Small intestine (tissue), 7 donors: Measurements from ENCODE around the gene FES. TPM values are rescaled to one million over a fixed set of nuclear protein-coding genes. Genes with fewer than 3 reads are reported as not detected.
A peak's percentile ranks its signal among the peaks of the same experiment; 100 is the strongest.

Experiments used
- DNase-seq, 2 donors: peaks; one replicate each; pipeline versions ENCODE4 v3.0.0 to v3.0.0-alpha.2; 2013
- FAIRE-seq: peaks from 2 replicates; lab custom pipeline; 2012; peaks lifted over from hg19 to GRCh38; lab: Jason Lieb, UNC
- H3K27ac ChIP-seq, 3 donors: one replicate each; pipeline ENCODE4 v1.5.1; 2013; ENCODE audit warnings: low read length in 2 of 3, mild to moderate bottlenecking in 2 of 3, control low read depth in 1 of 3, inconsistent platforms in 1 of 3, low read depth in 1 of 3, moderate library complexity in 1 of 3
- H3K27me3 ChIP-seq, 3 donors: one replicate each; pipeline ENCODE4 v1.6.1; 2013; ENCODE audit warnings: low read length in 3 of 3, inconsistent platforms in 1 of 3; ENCODE audit not compliant: control insufficient read depth in 3 of 3, insufficient read depth in 3 of 3
- H3K36me3 ChIP-seq, 3 donors: one replicate each; pipeline ENCODE4 v1.6.1; 2013; ENCODE audit warnings: low read length in 3 of 3, inconsistent platforms in 1 of 3, low read depth in 1 of 3, mild to moderate bottlenecking in 1 of 3, moderate library complexity in 1 of 3; ENCODE audit not compliant: control insufficient read depth in 3 of 3, insufficient read depth in 2 of 3
- H3K4me1 ChIP-seq, 3 donors: one replicate each; pipeline ENCODE4 v1.6.1; 2013; ENCODE audit warnings: low read length in 2 of 3, inconsistent platforms in 1 of 3, low read depth in 1 of 3, mild to moderate bottlenecking in 1 of 3, moderate library complexity in 1 of 3; ENCODE audit not compliant: control insufficient read depth in 3 of 3, insufficient read depth in 2 of 3
- H3K4me3 ChIP-seq, 3 donors: one replicate each; pipeline ENCODE4 v1.5.1; 2013; ENCODE audit warnings: low read length in 3 of 3, control low read depth in 1 of 3, inconsistent platforms in 1 of 3, low read depth in 1 of 3, mild to moderate bottlenecking in 1 of 3, moderate library complexity in 1 of 3
- H3K9me3 ChIP-seq, 2 donors: one replicate each; pipeline ENCODE4 v1.6.1; 2013; ENCODE audit warnings: low read depth in 1 of 2, low read length in 1 of 2; ENCODE audit not compliant: control insufficient read depth in 2 of 2, insufficient read depth in 1 of 2
- WGBS, 3 donors: extraction: QIAGEN DNeasy Blood & Tissue Kit; methylation state at CpG; one replicate each; pipeline ENCODE4 v1.1.7; 2013; 5-methylcytosine and 5-hydroxymethylcytosine counted together
- polyA plus RNA-seq, 4 donors: library from polyadenylated mRNA; stranded (reverse) in 3 of 4; unstranded in 1 of 4; fragments of 200-250 nt in 3 of 4; fragments of 120-200 nt in 1 of 4; gene quantifications; one replicate each; pipeline versions ENCODE4 v1.2.1 to v1.2.3, GENCODE V29; 2013
- donor health status: healthy with polysubstance abuse.
- donor health status: control.
- donor health status: control.
- donor health status: Bipolar disorder and iron deficiency.
- donor health status: healthy.

Gene FES
- polyA plus RNA-seq, 4 donors, result 0.89 to 18.4 (median 10.9) TPM

GRCh38 chr15:90881181-90881977, 2.9 kb upstream of the FES start:
- FAIRE-seq, result no peak
- DNase-seq, result no peak
- no peak overlapping the region for H3K27ac ChIP-seq
- H3K4me1 ChIP-seq, result peaks cover 0 to 31% (median 7%) of the 10 kb centered on the region in 3 donors
- no peaks in the 10 kb centered on the region for H3K9me3 ChIP-seq
- H3K27me3 ChIP-seq, result no peaks in the 10 kb centered on the region
- H3K4me3 ChIP-seq, result no peak overlapping the region
- WGBS, 3 donors, result 67 to 78% (median 74%) methylated on average over 35 of the region's 35 CpGs
- peaks cover 21 to 72% (median 27%) of the 10 kb centered on the region in 3 donors for H3K36me3 ChIP-seq

- no peak overlapping the region for H3K4me3 ChIP-seq
- no peaks in the 10 kb centered on the region for H3K27me3 ChIP-seq
- no peak overlapping the region for H3K27ac ChIP-seq
- no peak for FAIRE-seq
- H3K4me1 ChIP-seq, result peaks cover 0 to 32% (median 7%) of the 10 kb centered on the region in 3 donors
- peaks cover 13 to 71% (median 20%) of the 10 kb centered on the region in 3 donors for H3K36me3 ChIP-seq
- WGBS, 3 donors, result 82 to 88% (median 84%) methylated on average over 18 to 19 of the region's 19 CpGs
- DNase-seq, result no peak
- H3K9me3 ChIP-seq, result no peaks in the 10 kb centered on the region
Observed at GRCh38 chr15:90881978-90882721, 2.2 kb upstream of the FES start.

- FAIRE-seq (no peak), DNase-seq (no peak)
- Histone ChIP-seq H3K27ac (peak overlapping the region in 2 of 3 donors; percentile 83 to 87), H3K9me3 (no peaks in the 10 kb centered on the region), H3K4me3 (no peak overlapping the region), H3K4me1 (peaks cover 0 to 32% (median 7%) of the 10 kb centered on the region in 3 donors), H3K27me3 (no peaks in the 10 kb centered on the region), H3K36me3 (peaks cover 9 to 70% (median 16%) of the 10 kb centered on the region in 3 donors)
- 62 to 73% (median 62%) methylated on average over 13 of the region's 13 CpGs for WGBS, 3 donors
Observed at GRCh38 chr15:90882781-90883525, 1.4 kb upstream of the FES start.

DNA sequence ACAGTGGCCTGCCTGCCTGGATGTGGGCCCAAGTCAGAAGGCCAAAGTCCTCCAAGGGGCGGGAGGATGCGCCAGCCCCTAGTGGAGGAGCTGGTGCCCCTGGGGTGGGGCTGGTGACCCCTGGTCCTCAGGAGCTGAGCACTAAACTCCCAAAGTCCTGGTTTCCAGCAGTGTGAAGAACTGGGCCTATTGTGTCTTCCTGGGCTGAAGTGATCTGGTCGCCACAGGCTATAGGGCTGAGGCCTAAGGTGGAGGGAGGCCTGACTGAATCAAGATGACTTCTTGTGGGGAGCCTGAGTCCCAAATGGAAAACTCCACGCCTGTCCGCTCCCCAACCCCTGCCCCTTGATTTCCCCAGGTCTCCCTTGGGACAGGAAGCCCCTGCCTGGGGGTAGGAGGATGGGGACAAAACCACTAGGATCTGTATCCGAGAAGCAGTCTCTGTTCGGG, 753 bp upstream of the FES start:
- H3K27me3 ChIP-seq, result no peaks in the 10 kb centered on the region
- H3K4me3 ChIP-seq, result peak overlapping the region in 1 of 3 donors; percentile 43
- H3K36me3 ChIP-seq, result peaks cover 6 to 67% (median 15%) of the 10 kb centered on the region in 3 donors
- H3K9me3 ChIP-seq, result no peaks in the 10 kb centered on the region
- peaks cover 0 to 32% (median 7%) of the 10 kb centered on the region in 3 donors for H3K4me1 ChIP-seq
- 47 to 58% (median 48%) methylated on average over 7 of the region's 7 CpGs for WGBS, 3 donors
- peak overlapping the region in 2 of 3 donors; percentile 83 to 87 for H3K27ac ChIP-seq
- peak; percentile 16 to 67 for DNase-seq
- no peak for FAIRE-seq

GRCh38 chr15:90884719-90885431, 571 bp downstream of the FES start:
- DNase-seq (no peak), FAIRE-seq (no peak)
- no peaks in the 10 kb centered on the region for H3K9me3 ChIP-seq
- peak overlapping the region; percentile 63 to 87 (median 83) for H3K27ac ChIP-seq
- WGBS, 3 donors, result 46 to 66% (median 62%) methylated on average over 15 to 16 of the region's 16 CpGs
- peak overlapping the region; percentile 43 to 56 (median 51) for H3K4me3 ChIP-seq
- H3K4me1 ChIP-seq, result peaks cover 0 to 32% (median 7%) of the 10 kb centered on the region in 3 donors
- peaks cover 0 to 64% (median 4%) of the 10 kb centered on the region in 3 donors for H3K36me3 ChIP-seq
- no peaks in the 10 kb centered on the region for H3K27me3 ChIP-seq

GRCh38 chr15:90885432-90886290, 1.4 kb downstream of the FES start:
- H3K36me3 ChIP-seq, result peaks cover 0 to 63% (median 4%) of the 10 kb centered on the region in 3 donors
- FAIRE-seq, result no peak

GRCh38 chr15:90886291-90886614, 1.9 kb downstream of the FES start:
- H3K36me3 ChIP-seq, result peaks cover 0 to 63% (median 4%) of the 10 kb centered on the region in 3 donors
- H3K27me3 ChIP-seq, result no peaks in the 10 kb centered on the region
- DNase-seq (no peak), FAIRE-seq (no peak)
- no peaks in the 10 kb centered on the region for H3K9me3 ChIP-seq
- H3K4me3 ChIP-seq, result no peak overlapping the region
- H3K4me1 ChIP-seq, result peaks cover 0 to 32% (median 7%) of the 10 kb centered on the region in 3 donors
- 29 to 33% (median 31%) methylated on average over 5 of the region's 5 CpGs for WGBS, 3 donors
- H3K27ac ChIP-seq, result no peak overlapping the region

More at GRCh38 chr15:90885432-90886290, 1.4 kb downstream of the FES start:
- DNase-seq, result peak; percentile 60 to 80
- peaks cover 0 to 32% (median 7%) of the 10 kb centered on the region in 3 donors for H3K4me1 ChIP-seq
- 45 to 78% (median 58%) methylated on average over 23 of the region's 23 CpGs for WGBS, 3 donors
- peak overlapping the region in 1 of 3 donors; percentile 43 for H3K4me3 ChIP-seq
- no peaks in the 10 kb centered on the region for H3K27me3 ChIP-seq
- no peaks in the 10 kb centered on the region for H3K9me3 ChIP-seq
- peak overlapping the region; percentile 1 to 87 (median 25) for H3K27ac ChIP-seq
